Progenitor cell of endocrine pancreas (in vitro differentiated cells): ENCODE measurements around the gene ZFAND3. TPM values are rescaled to one million over a fixed set of nuclear protein-coding genes. Genes with fewer than 3 reads are reported as not detected.
A peak's percentile ranks its signal among the peaks of the same experiment; 100 is the strongest.
"Not testable (repeated sequence)": the region's sequence is repeated elsewhere in the genome, so short reads cannot be mapped to it uniquely, and the experiment has no call there.

ENCODE experiments used
- DNase-seq: peaks from one replicate; pipeline ENCODE4 v3.0.0; 2021; ENCODE audit warnings: low spot score; ENCODE audit not compliant: unreplicated experiment
- H3K27ac Mint-ChIP-seq: 2 replicates; pipeline ENCODE4 v1.8.0; 2021; ENCODE audit warnings: mild to moderate bottlenecking, moderate library complexity, mixed read lengths
- H3K27me3 Mint-ChIP-seq: 2 replicates; pipeline ENCODE4 v1.8.0; 2021; ENCODE audit warnings: mixed read lengths
- H3K36me3 Mint-ChIP-seq: 2 replicates; pipeline ENCODE4 v1.8.0; 2022; ENCODE audit warnings: mixed read lengths; ENCODE audit not compliant: insufficient read depth
- H3K4me1 Mint-ChIP-seq: 2 replicates; pipeline ENCODE4 v1.8.0; 2021; ENCODE audit warnings: low read depth, mixed read lengths
- H3K4me3 Mint-ChIP-seq: 2 replicates; pipeline ENCODE4 v1.8.0; 2021; ENCODE audit warnings: low read depth, mild to moderate bottlenecking, moderate library complexity, mixed read lengths
- H3K9me3 Mint-ChIP-seq: 2 replicates; pipeline ENCODE4 v1.8.0; 2021; ENCODE audit warnings: low read depth, mixed read lengths
- CTCF ChIP-seq: fragments of 200-600 bp; sonication (generic); IDR thresholded peaks from one replicate; pipeline ENCODE4 v1.5.0; 2021; ENCODE audit warnings: antibody characterized with exemption, mild to moderate bottlenecking; ENCODE audit not compliant: unreplicated experiment
- total RNA-seq: library from RNA; stranded (reverse); gene quantifications from 2 replicates; pipeline ENCODE4 v1.2.1, GENCODE V29; 2021

The ZFAND3 gene
- total RNA-seq, 1 donor from 2014 or later, result 102 TPM

- no peak for TF ChIP-seq CTCF
- Mint-ChIP-seq H3K27ac (no peak overlapping the region), H3K36me3 (peaks cover 3% of the 10 kb centered on the region), H3K9me3 (no peaks in the 10 kb centered on the region), H3K4me3 (no peak overlapping the region), H3K4me1 (peaks cover 19% of the 10 kb centered on the region), H3K27me3 (no peaks in the 10 kb centered on the region)
- DNase-seq, result no peak
Observed at GRCh38 chr6:37943436-37944058, 124.0 kb downstream of the ZFAND3 start.

DNA sequence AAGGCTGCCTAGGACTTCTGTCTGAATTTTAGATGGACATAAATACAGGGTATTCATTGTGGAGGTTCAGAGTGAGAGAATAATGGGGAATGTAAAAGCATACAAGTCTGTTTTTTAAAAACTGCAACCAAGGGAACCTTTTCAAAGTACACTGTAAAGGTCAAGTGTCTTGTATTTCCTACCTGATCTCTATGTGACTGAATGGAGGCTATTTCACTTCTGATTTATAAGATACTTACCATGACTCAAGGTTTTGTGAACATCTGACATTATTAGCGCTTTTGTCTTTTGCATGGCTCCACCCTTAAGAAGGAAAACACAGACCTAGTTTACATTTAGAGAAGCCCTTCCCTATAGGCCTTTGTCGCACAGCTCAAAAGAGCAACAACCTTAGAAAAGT, 126.5 kb downstream of the ZFAND3 start:
- H3K36me3 Mint-ChIP-seq, result peaks cover 17% of the 10 kb centered on the region
- H3K9me3 Mint-ChIP-seq, result peaks cover 15% of the 10 kb centered on the region
- DNase-seq, result no peak
- peaks cover 22% of the 10 kb centered on the region for H3K4me1 Mint-ChIP-seq
- no peak overlapping the region for H3K4me3 Mint-ChIP-seq
- no peak for TF ChIP-seq CTCF
- peak overlapping the region; percentile 54 for H3K27ac Mint-ChIP-seq
- no peaks in the 10 kb centered on the region for H3K27me3 Mint-ChIP-seq

GRCh38 chr6:37947468-37947867, 127.9 kb downstream of the ZFAND3 start:
- TF ChIP-seq CTCF, result no peak
- Mint-ChIP-seq H3K4me3 (no peak overlapping the region), H3K27me3 (no peaks in the 10 kb centered on the region), H3K36me3 (peaks cover 19% of the 10 kb centered on the region), H3K4me1 (peaks cover 21% of the 10 kb centered on the region), H3K27ac (no peak overlapping the region), H3K9me3 (peaks cover 16% of the 10 kb centered on the region)
- DNase-seq, result no peak

DNA sequence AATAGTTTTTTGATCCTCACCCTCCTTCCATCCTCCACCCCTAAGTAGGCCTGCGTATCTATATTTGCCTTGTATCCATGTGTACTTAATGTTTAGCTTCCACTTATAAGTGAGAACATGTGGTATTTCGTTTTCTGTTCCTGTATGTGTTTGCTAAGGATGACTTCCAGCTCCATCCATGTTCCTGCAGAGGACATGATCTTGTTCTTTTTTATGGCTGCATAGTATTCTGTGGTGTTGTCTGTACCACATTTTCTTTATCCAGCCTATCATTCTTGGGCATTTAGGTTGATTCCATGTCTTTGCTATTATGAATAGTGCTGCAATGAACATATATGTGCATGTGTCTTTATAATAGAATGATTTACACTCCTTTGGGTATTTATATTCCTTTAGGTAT, 129.1 kb downstream of the ZFAND3 start:
- not testable (repeated sequence) for H3K27me3 Mint-ChIP-seq, DNase-seq, H3K27ac Mint-ChIP-seq, H3K4me3 Mint-ChIP-seq
- peaks cover 19% of the 10 kb centered on the region for H3K36me3 Mint-ChIP-seq
- peaks cover 16% of the 10 kb centered on the region for H3K9me3 Mint-ChIP-seq
- H3K4me1 Mint-ChIP-seq, result peaks cover 15% of the 10 kb centered on the region

- Mint-ChIP-seq H3K4me3 (no peak overlapping the region), H3K36me3 (peaks cover 19% of the 10 kb centered on the region), H3K9me3 (peaks cover 16% of the 10 kb centered on the region), H3K27ac (no peak overlapping the region), H3K27me3 (no peaks in the 10 kb centered on the region), H3K4me1 (peaks cover 6% of the 10 kb centered on the region)
- no peak for TF ChIP-seq CTCF
- DNase-seq, result no peak
Observed at GRCh38 chr6:37952027-37952426, 132.5 kb downstream of the ZFAND3 start.

- Mint-ChIP-seq H3K4me3 (no peak overlapping the region), H3K9me3 (peaks cover 8% of the 10 kb centered on the region), H3K4me1 (peaks cover 4% of the 10 kb centered on the region), H3K36me3 (peaks cover 9% of the 10 kb centered on the region), H3K27me3 (no peaks in the 10 kb centered on the region), H3K27ac (no peak overlapping the region)
- DNase-seq, result no peak
- no peak for TF ChIP-seq CTCF
Observed at GRCh38 chr6:37954791-37955190, 135.3 kb downstream of the ZFAND3 start.
